Stimulated activated CD8-positive, alpha-beta memory T cell treated with anti-CD3 and anti-CD28 coated beads, Interleukin-15, amount 100 ng/mL, for 24 hours (primary cell): ENCODE data around the gene ZNF710.
"Not testable (repeated sequence)": the region's sequence is repeated elsewhere in the genome, so short reads cannot be mapped to it uniquely, and the experiment has no call there.

Experiments used
- DNase-seq: peaks from one replicate; pipeline ENCODE4 v3.0.0-alpha.2; 2020; ENCODE audit warnings: low read depth

Gene ZNF710

GRCh38 chr15:90105521-90105920 is 104.4 kb downstream of the ZNF710 start:
- no peak for DNase-seq

DNA sequence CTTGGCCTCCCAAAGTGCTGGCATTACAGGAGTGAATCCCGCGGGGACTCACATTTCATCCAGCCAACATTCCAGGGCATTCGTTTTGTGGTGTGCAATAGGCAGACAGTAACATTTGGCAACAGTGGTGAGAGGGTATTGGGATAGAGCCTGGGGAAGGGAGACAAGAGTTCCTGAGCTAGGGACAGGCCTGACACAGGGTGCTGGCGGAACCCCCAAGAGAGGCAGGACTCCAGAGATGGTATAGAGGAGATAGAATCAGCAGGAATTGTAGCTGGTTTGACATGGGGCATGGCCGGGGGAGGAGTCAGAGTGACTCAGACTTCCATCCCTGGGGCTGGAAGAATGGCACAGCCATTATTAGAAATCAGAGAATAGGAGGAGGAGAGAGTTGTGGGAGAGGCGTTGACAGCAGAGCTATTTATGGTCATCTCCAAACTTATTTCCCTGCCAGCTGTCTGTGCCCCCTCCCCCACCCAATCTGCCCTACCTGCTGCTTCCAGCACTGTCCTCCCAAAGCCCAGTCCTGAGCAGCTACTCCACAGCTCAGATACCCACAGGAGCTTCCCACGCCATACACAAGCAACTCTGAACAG is 105.5 kb downstream of the ZNF710 start:
- DNase-seq, result no peak

GRCh38 chr15:90108038-90108437 is 106.9 kb downstream of the ZNF710 start:
- DNase-seq, result not testable (repeated sequence)

DNA sequence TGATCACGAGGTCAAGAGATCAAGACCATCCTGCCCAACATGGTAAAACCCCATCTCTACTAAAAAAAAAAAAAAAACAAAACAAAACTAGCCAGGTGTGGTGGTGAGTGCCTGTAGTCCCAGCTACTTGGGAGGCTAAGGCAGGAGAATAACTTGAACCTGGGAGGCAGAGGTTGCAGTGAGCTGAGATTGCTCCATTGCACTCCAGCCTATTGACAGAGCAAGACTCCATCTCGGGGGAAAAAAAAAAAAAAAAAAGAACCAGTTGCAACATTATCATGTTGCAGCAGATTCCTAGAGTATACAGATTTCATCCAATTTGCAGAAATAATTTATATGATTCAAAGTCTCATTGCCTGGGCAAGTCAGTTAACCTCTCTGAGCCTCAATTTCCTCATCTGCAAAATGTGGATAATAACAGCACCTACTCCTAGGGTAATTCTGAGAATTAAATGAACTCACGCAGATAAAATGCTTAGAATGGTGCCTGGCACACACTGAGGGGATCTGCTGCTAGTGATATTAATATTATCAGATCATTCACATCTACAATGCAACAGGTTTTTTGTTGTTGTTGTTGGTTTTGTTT is 108.1 kb downstream of the ZNF710 start:
- not testable (repeated sequence) for DNase-seq

GRCh38 chr15:90113166-90113565 is 112.0 kb downstream of the ZNF710 start:
- DNase-seq, result no peak

DNA sequence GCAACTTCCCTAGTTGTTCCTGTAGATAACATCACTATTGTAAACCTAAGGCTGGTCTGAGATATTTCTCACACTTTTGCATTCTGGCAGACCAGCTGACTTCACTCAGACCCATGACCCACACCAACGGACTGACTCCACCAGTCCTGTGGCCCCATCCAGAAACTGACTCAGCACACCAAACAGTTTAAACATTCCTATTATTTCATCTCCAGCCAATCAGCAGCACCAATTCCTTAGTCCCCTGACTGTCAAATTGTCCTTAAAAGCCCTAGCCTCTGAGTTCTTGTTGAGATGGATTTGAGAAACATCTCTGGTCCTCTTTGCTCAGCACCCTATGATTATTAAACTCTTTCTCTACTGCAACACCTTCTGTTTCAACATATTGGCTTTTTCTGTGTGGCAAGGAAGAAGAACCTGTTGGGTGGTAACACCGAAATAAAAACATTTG is 113.4 kb downstream of the ZNF710 start:
- no peak for DNase-seq

DNA sequence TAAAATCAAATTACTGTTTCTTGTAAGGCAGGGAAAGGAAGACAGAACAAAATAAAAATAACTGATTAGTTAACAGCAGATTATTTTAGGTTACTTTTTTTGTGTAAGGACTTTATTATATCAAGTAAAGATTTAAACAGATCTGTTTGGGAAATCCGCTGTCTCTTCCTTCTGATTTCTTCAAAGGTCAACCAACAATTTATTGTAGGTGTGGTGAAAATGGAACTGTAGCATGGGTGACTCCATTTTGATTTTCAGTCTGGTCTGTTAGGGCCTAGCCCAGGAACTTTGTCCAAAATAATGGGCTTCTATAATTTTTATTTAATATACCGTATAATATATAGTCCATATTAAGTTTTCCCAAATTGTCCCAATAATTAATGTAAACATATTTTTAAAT is 114.7 kb downstream of the ZNF710 start:
- no peak for DNase-seq

GRCh38 chr15:90119367-90119766 is 118.2 kb downstream of the ZNF710 start:
- no peak for DNase-seq

DNA sequence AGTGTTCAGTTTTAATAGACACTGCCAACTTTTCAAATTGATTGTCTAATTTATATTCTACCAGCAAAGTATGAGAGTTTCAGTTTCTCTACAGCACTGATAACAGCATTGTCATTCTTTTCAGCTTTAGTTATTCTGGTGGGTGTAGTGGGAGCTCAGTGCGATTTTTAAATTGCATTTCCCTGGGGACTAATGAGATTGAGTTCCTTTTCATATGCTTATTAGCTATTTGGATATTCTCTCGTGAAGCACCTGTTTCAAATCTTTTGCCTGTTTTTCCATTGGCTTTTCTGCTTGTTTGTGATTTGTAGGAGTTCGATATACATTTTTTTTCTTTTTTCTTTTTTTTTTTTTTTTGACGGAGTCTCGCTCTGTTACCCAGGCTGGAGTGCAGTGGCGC is 120.0 kb downstream of the ZNF710 start:
- no peak for DNase-seq

GRCh38 chr15:90124507-90124906 is 123.4 kb downstream of the ZNF710 start:
- no peak for DNase-seq

DNA sequence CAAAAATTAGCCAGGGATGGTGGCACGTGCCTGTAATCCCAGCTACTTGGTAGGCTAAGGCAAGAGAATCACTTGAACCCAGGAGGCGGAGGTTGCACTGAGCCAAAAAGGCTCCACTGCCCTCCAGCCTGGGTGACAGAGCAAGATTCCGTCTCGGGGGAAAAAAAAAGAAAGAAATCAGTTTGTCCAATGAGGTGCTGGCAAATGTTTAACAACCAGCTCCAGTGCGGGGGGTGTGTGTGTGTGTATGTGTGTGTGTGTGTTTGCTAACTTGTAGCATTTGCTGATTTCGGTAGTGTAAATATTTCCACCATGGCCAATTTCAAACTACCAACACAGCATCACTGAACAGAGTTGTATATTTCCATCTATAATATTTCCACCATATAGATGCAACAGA is 124.9 kb downstream of the ZNF710 start:
- no peak for DNase-seq

- no peak for DNase-seq
Observed at GRCh38 chr15:90126596-90127435, 125.7 kb downstream of the ZNF710 start.

- no peak for DNase-seq
Observed at GRCh38 chr15:90130291-90130690, 129.2 kb downstream of the ZNF710 start.
